ENCODE measurements around the gene DOCK3. TPM values are rescaled to one million over a fixed set of nuclear protein-coding genes. Genes with fewer than 3 reads are reported as not detected.

DOCK3 gene
- total RNA-seq, 2 experiments from 2014 or later, result 0.93 to 1.1 TPM

- intact Hi-C loops (cut with DNase I, micrococcal nuclease), result no loop called here
- H3K27me3 Mint-ChIP-seq, result no peaks in the 10 kb centered on the region
- H3K27me3 ChIP-seq (ENCODE audit: control insufficient read depth in 1 of 2, insufficient read depth in 2 of 2, low read length in 2 of 2), result no peaks in the 10 kb centered on the region
- no peaks in the 10 kb centered on the region for H3K9me3 ChIP-seq (ENCODE audit: control insufficient read depth in 1 of 2, insufficient read depth in 1 of 2, low read length in 2 of 2)
- peaks cover 25% of the 10 kb centered on the region for H3K36me3 ChIP-seq (ENCODE audit: insufficient read depth, low read length)
- peaks cover 96% of the 10 kb centered on the region for H3K4me1 ChIP-seq (ENCODE audit: insufficient read depth, low read length)
- H3K4me1 Mint-ChIP-seq (ENCODE audit: low read depth), result peaks cover 83% of the 10 kb centered on the region
- no peak for TF ChIP-seq CTCF (IDR thresholded peaks at IDR 0.05)
- no peak for DNase-seq
- no peak overlapping the region for H3K4me3 ChIP-seq (ENCODE audit: low read length)
- H3K9me3 Mint-ChIP-seq, result no peaks in the 10 kb centered on the region
- ChIA-PET POLR2A (interaction anchor here (1.1 to 3.4 kb wide), 3 partner anchors 10 to 14 kb away, joined by 3 to 10 read pairs (median 5); no protein-coding TSS in a partner anchor), CTCF (interaction anchor here (1.1 to 1.2 kb wide), 2 partner anchors 14 to 26 kb away, joined by 3 read pairs; no protein-coding TSS in a partner anchor)
- ATAC-seq (ENCODE audit: poor library complexity), result no peak
- no peak overlapping the region for H3K4me3 Mint-ChIP-seq
- H3K27ac ChIP-seq (ENCODE audit: low read depth in 1 of 2, low read length in 2 of 2), result no peak overlapping the region
- peak overlapping the region; percentile 70 for H3K27ac Mint-ChIP-seq
- H3K36me3 Mint-ChIP-seq (ENCODE audit: low read depth), result peaks cover 29% of the 10 kb centered on the region
These were observed 44.3 kb upstream of the DOCK3 start for GRCh38 chr3:50630394-50630793.

DNA sequence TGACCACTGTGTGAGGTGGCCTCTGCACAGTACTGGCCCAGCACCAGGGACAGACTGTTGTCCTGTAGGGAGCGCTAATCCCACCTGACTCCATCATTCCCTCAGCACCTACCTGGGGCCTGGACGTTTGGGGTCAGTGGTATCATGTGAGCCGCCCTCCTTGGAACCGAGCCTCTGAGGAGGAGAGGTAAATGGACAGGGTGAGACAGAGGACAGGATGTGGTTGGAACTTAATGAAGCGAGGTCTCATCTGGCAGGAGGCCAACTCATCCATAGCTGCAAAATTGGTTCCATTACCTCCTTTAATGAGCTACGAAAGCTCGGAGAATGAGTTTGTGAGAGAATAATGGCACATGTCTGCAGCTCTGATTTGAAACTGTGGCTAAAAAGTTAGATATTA lies 43.9 kb upstream of the DOCK3 start:
- no peak overlapping the region for H3K4me3 ChIP-seq (ENCODE audit: low read length)
- H3K4me1 ChIP-seq (ENCODE audit: insufficient read depth, low read length), result peaks cover 96% of the 10 kb centered on the region
- Mint-ChIP-seq H3K4me1 (ENCODE audit: low read depth) (peaks cover 81% of the 10 kb centered on the region), H3K36me3 (ENCODE audit: low read depth) (peaks cover 29% of the 10 kb centered on the region), H3K27me3 (no peaks in the 10 kb centered on the region), H3K4me3 (no peak overlapping the region), H3K9me3 (no peaks in the 10 kb centered on the region), H3K27ac (peak overlapping the region; percentile 70)
- CTCF ChIA-PET, result interaction anchor here (1.1 to 1.2 kb wide), 2 partner anchors 15 to 26 kb away, joined by 3 read pairs; no protein-coding TSS in a partner anchor
- POLR2A ChIA-PET, result interaction anchor here (1.1 to 1.3 kb wide), 2 partner anchors 11 to 14 kb away, joined by 3 to 5 read pairs; no protein-coding TSS in a partner anchor
- no peaks in the 10 kb centered on the region for H3K9me3 ChIP-seq (ENCODE audit: control insufficient read depth in 1 of 2, insufficient read depth in 1 of 2, low read length in 2 of 2)
- H3K27me3 ChIP-seq (ENCODE audit: control insufficient read depth in 1 of 2, insufficient read depth in 2 of 2, low read length in 2 of 2), result no peaks in the 10 kb centered on the region
- no peak for ATAC-seq (ENCODE audit: poor library complexity)
- no peak overlapping the region for H3K27ac ChIP-seq (ENCODE audit: low read depth in 1 of 2, low read length in 2 of 2)
- intact Hi-C loops (cut with DNase I, micrococcal nuclease), result no loop called here
- peaks cover 25% of the 10 kb centered on the region for H3K36me3 ChIP-seq (ENCODE audit: insufficient read depth, low read length)
- no peak for DNase-seq
- no peak for TF ChIP-seq CTCF (IDR thresholded peaks at IDR 0.05)

DNA sequence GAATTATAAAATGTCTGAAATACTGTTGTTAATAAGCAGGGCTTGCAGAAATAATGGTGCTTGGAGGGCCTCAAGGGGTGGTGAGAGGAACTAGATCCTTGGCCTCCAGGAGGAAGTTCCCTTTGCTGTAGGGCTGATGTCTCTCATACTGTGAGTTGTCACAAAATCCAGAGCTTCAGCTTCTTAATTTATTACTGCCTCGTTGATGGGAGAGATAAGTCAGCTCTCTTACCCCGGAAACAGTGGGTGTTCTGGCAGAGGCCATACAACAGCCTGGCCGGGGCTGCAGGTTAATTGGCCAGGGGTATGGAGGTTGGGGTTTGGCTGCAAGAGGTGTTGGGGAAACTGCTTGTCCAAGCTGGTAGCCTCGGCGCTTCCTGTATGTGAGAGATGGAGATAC lies 42.3 kb upstream of the DOCK3 start:
- no peak overlapping the region for H3K27ac ChIP-seq (ENCODE audit: low read depth in 1 of 2, low read length in 2 of 2)
- peaks cover 84% of the 10 kb centered on the region for H3K4me1 Mint-ChIP-seq (ENCODE audit: low read depth)
- POLR2A ChIA-PET, result interaction anchor here (0.8 kb wide), 1 partner anchor 16 kb away, joined by 3 read pairs; no protein-coding TSS in a partner anchor

More for the DNA sequence above, 42.3 kb upstream of the DOCK3 start:
- Mint-ChIP-seq H3K27me3 (no peaks in the 10 kb centered on the region), H3K4me3 (peak overlapping the region; percentile 54), H3K27ac (peak overlapping the region; percentile 85), H3K9me3 (no peaks in the 10 kb centered on the region), H3K36me3 (ENCODE audit: low read depth) (peaks cover 31% of the 10 kb centered on the region)
- ATAC-seq (ENCODE audit: poor library complexity) (no peak), DNase-seq (peak in 1 of 14 experiments; percentile 42)
- intact Hi-C loops (cut with DNase I, micrococcal nuclease), result no loop called here
- H3K36me3 ChIP-seq (ENCODE audit: insufficient read depth, low read length), result peaks cover 25% of the 10 kb centered on the region
- CTCF ChIA-PET, result interaction anchor here (0.8 to 1.4 kb wide), 2 partner anchors 15 to 17 kb away, joined by 3 to 7 read pairs; no protein-coding TSS in a partner anchor
- H3K4me1 ChIP-seq (ENCODE audit: insufficient read depth, low read length), result peaks cover 95% of the 10 kb centered on the region
- TF ChIP-seq CTCF (IDR thresholded peaks at IDR 0.05), result no peak
- H3K4me3 ChIP-seq (ENCODE audit: low read length), result no peak overlapping the region
- no peaks in the 10 kb centered on the region for H3K27me3 ChIP-seq (ENCODE audit: control insufficient read depth in 1 of 2, insufficient read depth in 2 of 2, low read length in 2 of 2)
- H3K9me3 ChIP-seq (ENCODE audit: control insufficient read depth in 1 of 2, insufficient read depth in 1 of 2, low read length in 2 of 2), result no peaks in the 10 kb centered on the region
